ENCODE results near the gene VAV3.

GRCh38 chr1:107981277-107981676 lies 16.3 kb upstream of the VAV3 start:
- TF ChIP-seq USF2 (IDR thresholded peaks at IDR 0.05; ENCODE audit: low read depth, low read length) (no peak), USF2 (CRISPR knock-in tag; IDR thresholded peaks at IDR 0.05; ENCODE audit: borderline replicate concordance) (no peak), CBX5 (CRISPR knock-in tag; IDR thresholded peaks at IDR 0.05; ENCODE audit: borderline replicate concordance) (no peak), POLR2A (IDR thresholded peaks at IDR 0.05; ENCODE audit: insufficient read depth in 1 of 2, low read depth in 2 of 2, low read length in 2 of 2) (no peak), POLR2AphosphoS5 (IDR thresholded peaks at IDR 0.05; ENCODE audit: low read depth, low read length) (no peak), EZH2 (conservative IDR thresholded peaks at IDR 0.05; ENCODE audit: low read depth, low read length) (no peak), KDM5A (IDR thresholded peaks at IDR 0.05; ENCODE audit: borderline replicate concordance, low read length) (no peak), ZBTB7A (CRISPR knock-in tag; IDR thresholded peaks at IDR 0.05) (no peak), RORA (CRISPR knock-in tag; IDR thresholded peaks at IDR 0.05) (no peak), TARDBP (CRISPR knock-in tag; IDR thresholded peaks at IDR 0.05) (no peak)
- TF ChIP-seq, protein P1, sequence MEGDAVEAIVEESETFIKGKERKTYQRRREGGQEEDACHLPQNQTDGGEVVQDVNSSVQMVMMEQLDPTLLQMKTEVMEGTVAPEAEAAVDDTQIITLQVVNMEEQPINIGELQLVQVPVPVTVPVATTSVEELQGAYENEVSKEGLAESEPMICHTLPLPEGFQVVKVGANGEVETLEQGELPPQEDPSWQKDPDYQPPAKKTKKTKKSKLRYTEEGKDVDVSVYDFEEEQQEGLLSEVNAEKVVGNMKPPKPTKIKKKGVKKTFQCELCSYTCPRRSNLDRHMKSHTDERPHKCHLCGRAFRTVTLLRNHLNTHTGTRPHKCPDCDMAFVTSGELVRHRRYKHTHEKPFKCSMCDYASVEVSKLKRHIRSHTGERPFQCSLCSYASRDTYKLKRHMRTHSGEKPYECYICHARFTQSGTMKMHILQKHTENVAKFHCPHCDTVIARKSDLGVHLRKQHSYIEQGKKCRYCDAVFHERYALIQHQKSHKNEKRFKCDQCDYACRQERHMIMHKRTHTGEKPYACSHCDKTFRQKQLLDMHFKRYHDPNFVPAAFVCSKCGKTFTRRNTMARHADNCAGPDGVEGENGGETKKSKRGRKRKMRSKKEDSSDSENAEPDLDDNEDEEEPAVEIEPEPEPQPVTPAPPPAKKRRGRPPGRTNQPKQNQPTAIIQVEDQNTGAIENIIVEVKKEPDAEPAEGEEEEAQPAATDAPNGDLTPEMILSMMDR (CRISPR knock-in tag; IDR thresholded peaks at IDR 0.05): no peak
- TF ChIP-seq, protein P2, sequence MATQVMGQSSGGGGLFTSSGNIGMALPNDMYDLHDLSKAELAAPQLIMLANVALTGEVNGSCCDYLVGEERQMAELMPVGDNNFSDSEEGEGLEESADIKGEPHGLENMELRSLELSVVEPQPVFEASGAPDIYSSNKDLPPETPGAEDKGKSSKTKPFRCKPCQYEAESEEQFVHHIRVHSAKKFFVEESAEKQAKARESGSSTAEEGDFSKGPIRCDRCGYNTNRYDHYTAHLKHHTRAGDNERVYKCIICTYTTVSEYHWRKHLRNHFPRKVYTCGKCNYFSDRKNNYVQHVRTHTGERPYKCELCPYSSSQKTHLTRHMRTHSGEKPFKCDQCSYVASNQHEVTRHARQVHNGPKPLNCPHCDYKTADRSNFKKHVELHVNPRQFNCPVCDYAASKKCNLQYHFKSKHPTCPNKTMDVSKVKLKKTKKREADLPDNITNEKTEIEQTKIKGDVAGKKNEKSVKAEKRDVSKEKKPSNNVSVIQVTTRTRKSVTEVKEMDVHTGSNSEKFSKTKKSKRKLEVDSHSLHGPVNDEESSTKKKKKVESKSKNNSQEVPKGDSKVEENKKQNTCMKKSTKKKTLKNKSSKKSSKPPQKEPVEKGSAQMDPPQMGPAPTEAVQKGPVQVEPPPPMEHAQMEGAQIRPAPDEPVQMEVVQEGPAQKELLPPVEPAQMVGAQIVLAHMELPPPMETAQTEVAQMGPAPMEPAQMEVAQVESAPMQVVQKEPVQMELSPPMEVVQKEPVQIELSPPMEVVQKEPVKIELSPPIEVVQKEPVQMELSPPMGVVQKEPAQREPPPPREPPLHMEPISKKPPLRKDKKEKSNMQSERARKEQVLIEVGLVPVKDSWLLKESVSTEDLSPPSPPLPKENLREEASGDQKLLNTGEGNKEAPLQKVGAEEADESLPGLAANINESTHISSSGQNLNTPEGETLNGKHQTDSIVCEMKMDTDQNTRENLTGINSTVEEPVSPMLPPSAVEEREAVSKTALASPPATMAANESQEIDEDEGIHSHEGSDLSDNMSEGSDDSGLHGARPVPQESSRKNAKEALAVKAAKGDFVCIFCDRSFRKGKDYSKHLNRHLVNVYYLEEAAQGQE (IDR thresholded peaks at IDR 0.05; ENCODE audit: borderline replicate concordance in 1 of 2, low read depth in 1 of 2, low read length in 2 of 2): no peak
